Gastrocnemius medialis (tissue), 4 donors: ENCODE data around the gene ACACB. TPM values are rescaled to one million over a fixed set of nuclear protein-coding genes. Genes with fewer than 3 reads are reported as not detected.
A peak's percentile ranks its signal among the peaks of the same experiment; 100 is the strongest.
"Not testable (repeated sequence)": the region's sequence is repeated elsewhere in the genome, so short reads cannot be mapped to it uniquely, and the experiment has no call there.

Experiments
- ATAC-seq, 2 donors: fragments of 150-250 bp; one replicate each; pipeline ENCODE4 v1.9.1; 2016
- DNase-seq, 2 donors: peaks; one replicate each; pipeline ENCODE4 v3.0.0-alpha.2; 2019
- H3K27ac ChIP-seq, 4 donors: fragments of 200-600 bp; sonication (generic); 1 replicate in 1 of 4; 2 replicates in 3 of 4; pipeline ENCODE4 v1.5.1; 2016 to 2018; ENCODE audit warnings: mild to moderate bottlenecking in 2 of 4, moderate library complexity in 1 of 4
- H3K27me3 ChIP-seq, 3 donors: fragments of 200-600 bp; sonication (generic) in 2 of 3; 1 replicate in 1 of 3; 2 replicates in 2 of 3; pipeline versions ENCODE4 v1.5.1 to v1.6.0; 2016 to 2019; ENCODE audit warnings: mild to moderate bottlenecking in 1 of 3, moderate library complexity in 1 of 3
- H3K36me3 ChIP-seq, 2 donors: fragments of 200-600 bp; sonication (generic) in 1 of 2; one replicate each; pipeline ENCODE4 v1.5.1; 2017 to 2018
- H3K4me1 ChIP-seq, 2 donors: fragments of 200-600 bp; sonication (generic) in 1 of 2; one replicate each; pipeline ENCODE4 v1.5.1; 2016 to 2017; ENCODE audit warnings: mild to moderate bottlenecking in 2 of 2
- H3K4me3 ChIP-seq, 4 donors: fragments of 200-600 bp; sonication (generic) in 3 of 4; 1 replicate in 1 of 4; 2 replicates in 3 of 4; pipeline ENCODE4 v1.5.1; 2016 to 2019; ENCODE audit warnings: mild to moderate bottlenecking in 2 of 4
- H3K9me3 ChIP-seq, 3 donors: fragments of 200-600 bp; sonication (generic) in 2 of 3; 1 replicate in 1 of 3; 2 replicates in 2 of 3; pipeline ENCODE4 v1.5.1; 2016 to 2019
- POLR2A ChIP-seq, 2 donors: fragments of 450-650 bp; IDR thresholded peaks; one replicate each; pipeline ENCODE4 v1.6.1; 2017; ENCODE audit warnings: antibody characterized with exemption in 2 of 2, mild to moderate bottlenecking in 2 of 2, moderate library complexity in 2 of 2
- in situ Hi-C, 4 donors: fragments of 200-750 bp; cut with MboI; loops; one replicate each; pipeline versions ENCODE4 v1.15.0 to v1.8.0; 2017; ENCODE audit warnings: low sequenced_read_pairs in 4 of 4
- intact Hi-C: fragments of 100-400 bp; cut with DNase I; formaldehyde crosslinking; loops from one replicate; pipeline ENCODE4 v1.15.1; 2023; ENCODE audit warnings: low total_unique reads
- total RNA-seq, 4 donors: library from RNA; depleted of rRNA; stranded (reverse); fragments of >200 nt; gene quantifications; one replicate each; pipeline versions ENCODE4 v1.1.0 to v1.2.3, GENCODE V29; 2016
- TF ChIP-seq, protein P1 (sequence below), 5 experiments: fragments of 450-650 bp in 3 of 5; fragments of 200-600 bp in 2 of 5; sonication (generic) in 2 of 5; IDR thresholded peaks in 4 of 5; conservative IDR thresholded peaks in 1 of 5; 1 replicate in 4 of 5; 2 replicates in 1 of 5; pipeline ENCODE4 v1.5.1; 2016 to 2019; ENCODE audit warnings: antibody characterized with exemption in 5 of 5, mild to moderate bottlenecking in 3 of 5, moderate library complexity in 3 of 5

Gene ACACB
- total RNA-seq, 4 donors from 2014 or later: 595 to 1,103 (median 698) TPM

GRCh38 chr12:109167781-109168180 lies 51.4 kb downstream of the ACACB start:
- no peaks in the 10 kb centered on the region for H3K27me3 ChIP-seq
- TF ChIP-seq POLR2A (IDR thresholded peaks at IDR 0.05): no peak
- TF ChIP-seq, protein P1, sequence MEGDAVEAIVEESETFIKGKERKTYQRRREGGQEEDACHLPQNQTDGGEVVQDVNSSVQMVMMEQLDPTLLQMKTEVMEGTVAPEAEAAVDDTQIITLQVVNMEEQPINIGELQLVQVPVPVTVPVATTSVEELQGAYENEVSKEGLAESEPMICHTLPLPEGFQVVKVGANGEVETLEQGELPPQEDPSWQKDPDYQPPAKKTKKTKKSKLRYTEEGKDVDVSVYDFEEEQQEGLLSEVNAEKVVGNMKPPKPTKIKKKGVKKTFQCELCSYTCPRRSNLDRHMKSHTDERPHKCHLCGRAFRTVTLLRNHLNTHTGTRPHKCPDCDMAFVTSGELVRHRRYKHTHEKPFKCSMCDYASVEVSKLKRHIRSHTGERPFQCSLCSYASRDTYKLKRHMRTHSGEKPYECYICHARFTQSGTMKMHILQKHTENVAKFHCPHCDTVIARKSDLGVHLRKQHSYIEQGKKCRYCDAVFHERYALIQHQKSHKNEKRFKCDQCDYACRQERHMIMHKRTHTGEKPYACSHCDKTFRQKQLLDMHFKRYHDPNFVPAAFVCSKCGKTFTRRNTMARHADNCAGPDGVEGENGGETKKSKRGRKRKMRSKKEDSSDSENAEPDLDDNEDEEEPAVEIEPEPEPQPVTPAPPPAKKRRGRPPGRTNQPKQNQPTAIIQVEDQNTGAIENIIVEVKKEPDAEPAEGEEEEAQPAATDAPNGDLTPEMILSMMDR (IDR thresholded peaks at IDR 0.05 in 4 of 5, conservative IDR thresholded peaks at IDR 0.05 in 1 of 5): no peak
- intact Hi-C loops (no loop called here), in situ Hi-C loops (no loop called here)
- H3K4me1 ChIP-seq: peaks cover 0 to 9% of the 10 kb centered on the region in 2 donors
- no peak overlapping the region for H3K27ac ChIP-seq
- H3K9me3 ChIP-seq: no peaks in the 10 kb centered on the region
- peaks cover 17 to 81% of the 10 kb centered on the region in 2 donors for H3K36me3 ChIP-seq
- DNase-seq: no peak
- ATAC-seq: no peak
- no peak overlapping the region for H3K4me3 ChIP-seq

DNA sequence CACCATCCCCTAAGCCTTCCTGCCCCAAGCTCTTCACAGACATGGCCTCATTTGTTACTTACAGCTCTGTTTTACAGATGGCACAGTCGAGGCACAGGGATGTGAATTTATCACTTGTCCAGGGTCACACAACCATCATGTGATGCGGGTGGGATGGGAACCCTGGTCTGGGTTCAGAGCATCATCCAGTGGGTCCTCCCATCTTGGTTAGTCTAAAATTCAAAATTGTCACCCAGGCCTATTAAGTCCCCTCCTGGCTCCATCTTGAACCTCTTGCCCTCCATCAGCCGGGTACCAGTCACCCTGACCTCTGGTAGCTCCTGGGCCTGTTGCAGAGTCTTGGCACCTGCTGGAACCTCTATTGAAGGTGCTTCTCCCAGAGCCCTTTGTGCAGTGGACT lies 52.9 kb downstream of the ACACB start:
- DNase-seq (no peak), ATAC-seq (peak; percentile 34 to 41)
- in situ Hi-C loops (no loop called here), intact Hi-C loops (no loop called here)
- H3K27me3 ChIP-seq: no peaks in the 10 kb centered on the region
- peak overlapping the region in 1 of 4 donors; percentile 24 for H3K27ac ChIP-seq
- H3K36me3 ChIP-seq: peaks cover 31 to 96% of the 10 kb centered on the region in 2 donors
- H3K9me3 ChIP-seq: no peaks in the 10 kb centered on the region
- no peak overlapping the region for H3K4me3 ChIP-seq
- TF ChIP-seq, protein P1 (IDR thresholded peaks at IDR 0.05 in 4 of 5, conservative IDR thresholded peaks at IDR 0.05 in 1 of 5): no peak
- TF ChIP-seq POLR2A (IDR thresholded peaks at IDR 0.05): no peak
- H3K4me1 ChIP-seq: no peaks in the 10 kb centered on the region

- H3K36me3 ChIP-seq: peaks cover 33 to 100% of the 10 kb centered on the region in 2 donors
- in situ Hi-C loops: no loop called here
- H3K27me3 ChIP-seq: no peaks in the 10 kb centered on the region
- H3K4me1 ChIP-seq: no peaks in the 10 kb centered on the region
- H3K9me3 ChIP-seq: no peaks in the 10 kb centered on the region
- TF ChIP-seq, protein P1 (IDR thresholded peaks at IDR 0.05 in 4 of 5, conservative IDR thresholded peaks at IDR 0.05 in 1 of 5): no peak
- TF ChIP-seq POLR2A (IDR thresholded peaks at IDR 0.05): no peak
- DNase-seq: no peak
- intact Hi-C loops: loop anchor here (5.0 kb wide), 1 partner anchor 43 kb away; no protein-coding TSS in a partner anchor
- ATAC-seq: peak in 1 of 2 donors; percentile 35
- no peak overlapping the region for H3K4me3 ChIP-seq
- peak overlapping the region; percentile 8 to 54 (median 27) for H3K27ac ChIP-seq
Observed at GRCh38 chr12:109169686-109170085, 53.3 kb downstream of the ACACB start.

- intact Hi-C loops (loop anchor here (5.0 kb wide), 1 partner anchor 42 kb away; no protein-coding TSS in a partner anchor), in situ Hi-C loops (no loop called here)
- DNase-seq (no peak), ATAC-seq (no peak)
- Histone ChIP-seq H3K36me3 (peaks cover 34 to 100% of the 10 kb centered on the region in 2 donors), H3K9me3 (no peaks in the 10 kb centered on the region), H3K4me1 (no peaks in the 10 kb centered on the region), H3K27me3 (no peaks in the 10 kb centered on the region), H3K27ac (peak overlapping the region; percentile 24 to 54 (median 36)), H3K4me3 (no peak overlapping the region)
- no peak for TF ChIP-seq POLR2A (IDR thresholded peaks at IDR 0.05)
- TF ChIP-seq, protein P1 (IDR thresholded peaks at IDR 0.05 in 4 of 5, conservative IDR thresholded peaks at IDR 0.05 in 1 of 5): no peak
Observed at GRCh38 chr12:109170324-109170723, 53.9 kb downstream of the ACACB start.

DNA sequence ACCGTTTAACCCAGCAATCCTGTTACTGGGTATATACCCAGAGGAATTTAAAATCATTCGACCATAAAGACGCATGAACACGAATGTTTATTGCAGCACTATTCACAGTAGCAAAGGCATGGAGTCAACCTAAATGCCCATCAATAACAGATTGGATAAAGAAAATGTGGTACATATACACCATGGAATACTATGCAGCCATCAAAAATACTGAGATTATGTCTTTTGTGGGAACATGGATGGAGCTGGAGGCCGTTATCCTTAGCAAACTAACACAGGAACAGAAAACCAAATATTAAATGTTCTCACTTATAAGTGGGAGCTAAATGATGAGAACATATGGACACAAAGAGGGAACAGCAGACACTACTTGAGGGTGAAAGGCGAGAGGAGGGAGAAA lies 56.4 kb downstream of the ACACB start:
- ATAC-seq, DNase-seq, H3K4me3 ChIP-seq, H3K9me3 ChIP-seq, in situ Hi-C loops, H3K4me1 ChIP-seq, H3K27me3 ChIP-seq: not testable (repeated sequence)
- Histone ChIP-seq H3K36me3 (peaks cover 46 to 100% of the 10 kb centered on the region in 2 donors), H3K27ac (peak overlapping the region; percentile 0 to 54 (median 51))
- intact Hi-C loops: loop anchor here (5.0 kb wide), 1 partner anchor 40 kb away; no protein-coding TSS in a partner anchor
